ENCODE results near the gene ANKRD42. TPM values are rescaled to one million over a fixed set of nuclear protein-coding genes. Genes with fewer than 3 reads are reported as not detected.

The ANKRD42 gene
- polyA plus RNA-seq, 3 donors: 4.3 to 6.2 (median 6.1) TPM

DNA sequence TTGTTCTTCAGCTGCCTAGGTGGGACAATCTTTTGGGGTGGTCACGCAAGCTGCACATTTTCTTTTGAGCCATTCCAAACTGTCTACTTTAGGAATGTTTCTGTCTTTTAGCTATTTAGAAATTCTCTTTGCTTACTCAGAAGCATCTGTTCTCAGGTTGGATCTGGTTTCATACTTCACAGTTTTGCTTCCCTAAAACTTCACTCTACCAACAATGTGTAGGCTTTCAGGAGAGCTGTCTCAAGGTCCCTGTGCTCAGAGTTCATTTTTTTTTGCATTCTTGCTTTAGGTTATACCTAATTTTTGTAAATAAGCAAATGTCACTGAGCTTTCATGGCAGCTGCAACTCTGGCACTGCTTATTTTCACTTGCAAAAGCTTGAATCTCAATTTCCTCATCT is 55.9 kb downstream of the ANKRD42 start:
- intact Hi-C loops (cut with micrococcal nuclease): loop anchor here in 1 of 2 donors (10.0 kb wide), 1 partner anchor 575 kb away; no protein-coding TSS in a partner anchor

GRCh38 chr11:83249972-83250593 is 56.6 kb downstream of the ANKRD42 start:
- H2AFZ ChIP-seq (ENCODE audit: insufficient read depth, low read depth, low read length, poor library complexity, severe bottlenecking): no peak overlapping the region
- TF ChIP-seq, protein P1, sequence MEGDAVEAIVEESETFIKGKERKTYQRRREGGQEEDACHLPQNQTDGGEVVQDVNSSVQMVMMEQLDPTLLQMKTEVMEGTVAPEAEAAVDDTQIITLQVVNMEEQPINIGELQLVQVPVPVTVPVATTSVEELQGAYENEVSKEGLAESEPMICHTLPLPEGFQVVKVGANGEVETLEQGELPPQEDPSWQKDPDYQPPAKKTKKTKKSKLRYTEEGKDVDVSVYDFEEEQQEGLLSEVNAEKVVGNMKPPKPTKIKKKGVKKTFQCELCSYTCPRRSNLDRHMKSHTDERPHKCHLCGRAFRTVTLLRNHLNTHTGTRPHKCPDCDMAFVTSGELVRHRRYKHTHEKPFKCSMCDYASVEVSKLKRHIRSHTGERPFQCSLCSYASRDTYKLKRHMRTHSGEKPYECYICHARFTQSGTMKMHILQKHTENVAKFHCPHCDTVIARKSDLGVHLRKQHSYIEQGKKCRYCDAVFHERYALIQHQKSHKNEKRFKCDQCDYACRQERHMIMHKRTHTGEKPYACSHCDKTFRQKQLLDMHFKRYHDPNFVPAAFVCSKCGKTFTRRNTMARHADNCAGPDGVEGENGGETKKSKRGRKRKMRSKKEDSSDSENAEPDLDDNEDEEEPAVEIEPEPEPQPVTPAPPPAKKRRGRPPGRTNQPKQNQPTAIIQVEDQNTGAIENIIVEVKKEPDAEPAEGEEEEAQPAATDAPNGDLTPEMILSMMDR (IDR thresholded peaks at IDR 0.05): peak; percentile 84
- no peaks in the 10 kb centered on the region for H3K27me3 ChIP-seq (ENCODE audit: control insufficient read depth in 2 of 2, insufficient read depth in 2 of 2, low read length in 2 of 2)
- H3K36me3 ChIP-seq (replicated peaks in 1 of 2; ENCODE audit: control insufficient read depth in 1 of 2, insufficient read depth in 2 of 2, low read length in 2 of 2): no peaks in the 10 kb centered on the region
- H3K9me3 ChIP-seq (replicated peaks in 1 of 2; ENCODE audit: control insufficient read depth in 1 of 2, insufficient read depth in 1 of 2, low read length in 2 of 2): no peaks in the 10 kb centered on the region
- intact Hi-C loops (cut with micrococcal nuclease): loop anchor here in 1 of 2 donors (10.0 kb wide), 1 partner anchor 575 kb away; no protein-coding TSS in a partner anchor
- Mint-ChIP-seq H3K9me3 (no peaks in the 10 kb centered on the region), H3K4me3 (no peak overlapping the region), H3K27me3 (ENCODE audit: low read depth in 3 of 3) (peaks cover 0 to 2% (median 1%) of the 10 kb centered on the region in 3 donors), H3K36me3 (no peaks in the 10 kb centered on the region), H3K4me1 (peaks cover 2% of the 10 kb centered on the region), H3K27ac (no peak overlapping the region)
- H4K20me1 ChIP-seq (ENCODE audit: insufficient read depth, low read length): no peaks in the 10 kb centered on the region
- no peak overlapping the region for H3K27ac ChIP-seq (ENCODE audit: low read depth in 1 of 2, low read length in 2 of 2)
- no peaks in the 10 kb centered on the region for H3K4me1 ChIP-seq (ENCODE audit: control insufficient read depth in 1 of 2, insufficient read depth in 2 of 2, low read length in 2 of 2)
- H3K4me3 ChIP-seq (replicated peaks in 1 of 3; ENCODE audit: low read depth in 2 of 3, low read length in 3 of 3): no peak overlapping the region
- no peaks in the 10 kb centered on the region for H3K79me2 ChIP-seq (ENCODE audit: insufficient read depth, low read length)
- no CpG with 5 or more reads among the region's 4 CpGs for WGBS (ENCODE audit: insufficient coverage)
- no peak overlapping the region for H3K9ac ChIP-seq (ENCODE audit: insufficient read depth, low read length, poor library complexity, severe bottlenecking)
- no peak overlapping the region for H3K4me2 ChIP-seq (replicated peaks; ENCODE audit: extremely low read depth, low read length, poor library complexity, severe bottlenecking)
- DNase-seq: peak; percentile 12 to 46 (median 32)

More for the DNA sequence above, 55.9 kb downstream of the ANKRD42 start:
- DNase-seq: no peak
- Histone ChIP-seq H4K20me1 (ENCODE audit: insufficient read depth, low read length) (no peaks in the 10 kb centered on the region), H3K27ac (ENCODE audit: low read depth in 1 of 2, low read length in 2 of 2) (no peak overlapping the region), H3K9ac (ENCODE audit: insufficient read depth, low read length, poor library complexity, severe bottlenecking) (no peak overlapping the region), H3K9me3 (replicated peaks in 1 of 2; ENCODE audit: control insufficient read depth in 1 of 2, insufficient read depth in 1 of 2, low read length in 2 of 2) (no peaks in the 10 kb centered on the region), H3K4me1 (ENCODE audit: control insufficient read depth in 1 of 2, insufficient read depth in 2 of 2, low read length in 2 of 2) (no peaks in the 10 kb centered on the region), H3K27me3 (ENCODE audit: control insufficient read depth in 2 of 2, insufficient read depth in 2 of 2, low read length in 2 of 2) (no peaks in the 10 kb centered on the region), H2AFZ (ENCODE audit: insufficient read depth, low read depth, low read length, poor library complexity, severe bottlenecking) (no peak overlapping the region), H3K79me2 (ENCODE audit: insufficient read depth, low read length) (no peaks in the 10 kb centered on the region), H3K36me3 (replicated peaks in 1 of 2; ENCODE audit: control insufficient read depth in 1 of 2, insufficient read depth in 2 of 2, low read length in 2 of 2) (no peaks in the 10 kb centered on the region), H3K4me3 (replicated peaks in 1 of 3; ENCODE audit: low read depth in 2 of 3, low read length in 3 of 3) (no peak overlapping the region), H3K4me2 (replicated peaks; ENCODE audit: extremely low read depth, low read length, poor library complexity, severe bottlenecking) (no peak overlapping the region)
- H3K4me1 Mint-ChIP-seq: peaks cover 2% of the 10 kb centered on the region
- peaks cover 0 to 2% (median 0%) of the 10 kb centered on the region in 7 donors for H3K9me3 Mint-ChIP-seq
- H3K36me3 Mint-ChIP-seq: no peaks in the 10 kb centered on the region
- TF ChIP-seq, protein P1 (IDR thresholded peaks at IDR 0.05): no peak
- H3K27me3 Mint-ChIP-seq (ENCODE audit: low read depth in 3 of 3): peaks cover 0 to 2% (median 1%) of the 10 kb centered on the region in 3 donors
- H3K27ac Mint-ChIP-seq: no peak overlapping the region
- H3K4me3 Mint-ChIP-seq: no peak overlapping the region
- 83% methylated on average over 1 of the region's 1 CpG for WGBS (ENCODE audit: insufficient coverage)

Measured in CD14-positive monocyte (primary cell).